ENCODE results near the gene CDH22. TPM values are rescaled to one million over a fixed set of nuclear protein-coding genes. Genes with fewer than 3 reads are reported as not detected.

CDH22 gene
- total and polyA plus RNA-seq, 2 donors from 2014 or later, result 0.19 to 1.6 TPM

DNA sequence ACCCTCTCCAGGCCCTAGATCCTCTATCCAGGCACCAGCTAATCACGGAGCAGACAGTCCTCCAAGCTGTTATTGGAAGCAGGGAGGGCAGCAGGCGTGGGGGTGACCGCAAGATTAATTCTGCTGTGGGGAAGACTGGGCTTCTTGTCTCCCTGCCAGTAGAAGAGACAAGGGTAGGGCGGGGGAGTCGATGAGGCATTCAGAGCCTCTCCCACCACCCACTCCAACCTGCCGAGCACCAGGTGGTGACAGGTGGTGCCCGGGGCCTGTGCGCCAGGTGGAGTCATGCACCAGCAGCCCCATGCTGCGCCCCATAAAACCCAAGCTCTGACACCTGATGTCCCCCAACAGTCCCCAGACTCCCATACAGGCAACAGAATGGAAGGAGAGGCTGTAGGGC is 89.6 kb downstream of the CDH22 start:
- FAIRE-seq (no peak), DNase-seq (peak in 3 of 5 donors; percentile 21 to 61 (median 21))
- Histone ChIP-seq H3K9me3 (ENCODE audit: control insufficient read depth in 2 of 3, insufficient read depth in 1 of 3, low read length in 3 of 3) (no peaks in the 10 kb centered on the region), H3K27ac (ENCODE audit: low read depth in 2 of 2, low read length in 2 of 2) (no peak overlapping the region), H3K4me3 (ENCODE audit: low read length in 3 of 3) (no peak overlapping the region), H3K36me3 (ENCODE audit: control insufficient read depth in 2 of 3, insufficient read depth in 3 of 3, low read length in 3 of 3) (no peaks in the 10 kb centered on the region), H3K4me1 (ENCODE audit: control insufficient read depth in 2 of 3, insufficient read depth in 2 of 3, low read depth in 1 of 3, low read length in 3 of 3) (no peaks in the 10 kb centered on the region), H3K27me3 (ENCODE audit: control insufficient read depth, insufficient read depth, low read length) (no peaks in the 10 kb centered on the region), H3K9ac (ENCODE audit: low read length in 3 of 3) (no peak overlapping the region)
- intact Hi-C loops (cut with DNase I), result no loop called here
- TF ChIP-seq, protein P1, sequence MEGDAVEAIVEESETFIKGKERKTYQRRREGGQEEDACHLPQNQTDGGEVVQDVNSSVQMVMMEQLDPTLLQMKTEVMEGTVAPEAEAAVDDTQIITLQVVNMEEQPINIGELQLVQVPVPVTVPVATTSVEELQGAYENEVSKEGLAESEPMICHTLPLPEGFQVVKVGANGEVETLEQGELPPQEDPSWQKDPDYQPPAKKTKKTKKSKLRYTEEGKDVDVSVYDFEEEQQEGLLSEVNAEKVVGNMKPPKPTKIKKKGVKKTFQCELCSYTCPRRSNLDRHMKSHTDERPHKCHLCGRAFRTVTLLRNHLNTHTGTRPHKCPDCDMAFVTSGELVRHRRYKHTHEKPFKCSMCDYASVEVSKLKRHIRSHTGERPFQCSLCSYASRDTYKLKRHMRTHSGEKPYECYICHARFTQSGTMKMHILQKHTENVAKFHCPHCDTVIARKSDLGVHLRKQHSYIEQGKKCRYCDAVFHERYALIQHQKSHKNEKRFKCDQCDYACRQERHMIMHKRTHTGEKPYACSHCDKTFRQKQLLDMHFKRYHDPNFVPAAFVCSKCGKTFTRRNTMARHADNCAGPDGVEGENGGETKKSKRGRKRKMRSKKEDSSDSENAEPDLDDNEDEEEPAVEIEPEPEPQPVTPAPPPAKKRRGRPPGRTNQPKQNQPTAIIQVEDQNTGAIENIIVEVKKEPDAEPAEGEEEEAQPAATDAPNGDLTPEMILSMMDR (IDR thresholded peaks at IDR 0.05; ENCODE audit: borderline replicate concordance, extremely low read depth, insufficient read depth), result no peak

DNA sequence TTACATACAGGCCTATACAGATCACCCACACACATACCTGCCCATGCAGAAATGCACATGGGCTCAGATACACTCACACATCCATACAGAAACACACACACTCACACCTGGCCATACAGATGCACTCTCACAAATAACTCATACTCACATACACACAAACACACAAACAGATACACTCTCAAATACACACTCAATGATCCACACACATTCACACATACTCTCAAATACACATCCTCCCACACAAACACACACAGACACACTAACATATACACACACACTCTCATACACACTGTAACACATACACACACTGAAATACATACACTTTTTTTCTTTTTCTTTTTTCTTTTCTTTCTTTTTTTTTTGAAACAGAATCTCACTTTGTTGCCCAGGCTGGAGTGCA is 90.7 kb downstream of the CDH22 start:
- H3K4me3 ChIP-seq (ENCODE audit: low read length in 3 of 3), result no peak overlapping the region
- no peaks in the 10 kb centered on the region for H3K27me3 ChIP-seq (ENCODE audit: control insufficient read depth, insufficient read depth, low read length)
- no peaks in the 10 kb centered on the region for H3K9me3 ChIP-seq (ENCODE audit: control insufficient read depth in 2 of 3, insufficient read depth in 1 of 3, low read length in 3 of 3)
- TF ChIP-seq, protein P1 (IDR thresholded peaks at IDR 0.05; ENCODE audit: borderline replicate concordance, extremely low read depth, insufficient read depth), result no peak
- no peak overlapping the region for H3K27ac ChIP-seq (ENCODE audit: low read depth in 2 of 2, low read length in 2 of 2)
- H3K4me1 ChIP-seq (ENCODE audit: control insufficient read depth in 2 of 3, insufficient read depth in 2 of 3, low read depth in 1 of 3, low read length in 3 of 3), result no peaks in the 10 kb centered on the region
- FAIRE-seq (no peak), DNase-seq (no peak)
- no peak overlapping the region for H3K9ac ChIP-seq (ENCODE audit: low read length in 3 of 3)
- H3K36me3 ChIP-seq (ENCODE audit: control insufficient read depth in 2 of 3, insufficient read depth in 3 of 3, low read length in 3 of 3), result no peaks in the 10 kb centered on the region
- intact Hi-C loops (cut with DNase I), result no loop called here

DNA sequence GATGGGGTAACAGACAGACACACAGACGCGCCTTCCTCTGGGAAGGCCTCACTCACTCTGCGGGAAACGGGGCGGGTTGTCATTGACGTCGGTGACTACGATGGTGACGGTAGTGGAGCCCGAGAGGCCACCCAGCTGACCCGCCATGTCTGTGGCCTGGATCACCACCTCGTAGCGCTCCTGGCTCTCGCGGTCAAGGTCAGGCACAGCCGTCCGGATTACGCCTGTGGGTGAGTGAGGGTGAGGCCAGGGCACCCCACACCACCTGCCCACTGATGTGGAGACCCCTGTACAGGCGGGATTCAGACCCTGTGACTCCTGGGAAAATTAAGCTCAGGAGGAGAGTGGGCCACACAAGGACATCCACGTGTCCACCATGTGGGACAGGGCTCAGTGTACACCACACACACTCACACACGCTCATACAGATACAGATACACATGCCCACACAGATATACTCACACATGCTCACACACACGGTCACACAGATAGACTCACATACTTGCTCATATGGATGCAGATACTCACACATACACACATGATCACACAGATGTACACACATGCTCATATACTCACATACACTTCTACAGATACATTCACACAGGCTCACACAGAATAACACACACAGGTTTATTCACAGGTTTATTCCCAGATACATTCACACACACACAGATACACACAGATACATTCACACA is 91.4 kb downstream of the CDH22 start:
- no peak overlapping the region for H3K4me3 ChIP-seq (ENCODE audit: low read length in 3 of 3)
- FAIRE-seq, result no peak
- intact Hi-C loops (cut with DNase I), result no loop called here
- H3K4me1 ChIP-seq (ENCODE audit: control insufficient read depth in 2 of 3, insufficient read depth in 2 of 3, low read depth in 1 of 3, low read length in 3 of 3), result no peaks in the 10 kb centered on the region
- H3K9me3 ChIP-seq (ENCODE audit: control insufficient read depth in 2 of 3, insufficient read depth in 1 of 3, low read length in 3 of 3), result no peaks in the 10 kb centered on the region
- no peaks in the 10 kb centered on the region for H3K36me3 ChIP-seq (ENCODE audit: control insufficient read depth in 2 of 3, insufficient read depth in 3 of 3, low read length in 3 of 3)
- no peak overlapping the region for H3K27ac ChIP-seq (ENCODE audit: low read depth in 2 of 2, low read length in 2 of 2)
- DNase-seq, result no peak
- H3K9ac ChIP-seq (ENCODE audit: low read length in 3 of 3), result no peak overlapping the region
- H3K27me3 ChIP-seq (ENCODE audit: control insufficient read depth, insufficient read depth, low read length), result no peaks in the 10 kb centered on the region
- TF ChIP-seq, protein P1 (IDR thresholded peaks at IDR 0.05; ENCODE audit: borderline replicate concordance, extremely low read depth, insufficient read depth), result no peak
